Fibroblast of upper back skin (primary cell): ENCODE results near the gene THBS2.
"Not testable (repeated sequence)": the region's sequence is repeated elsewhere in the genome, so short reads cannot be mapped to it uniquely, and the experiment has no call there.

Experiments used
- DNase-seq: peaks from one replicate; pipeline ENCODE4 v3.0.0-alpha.2; 2013

THBS2 gene

GRCh38 chr6:169271158-169271876, 17.7 kb upstream of the THBS2 start:
- no peak for DNase-seq

- DNase-seq = not testable (repeated sequence)
These were observed 16.4 kb upstream of the THBS2 start for GRCh38 chr6:169270077-169270380.

DNA sequence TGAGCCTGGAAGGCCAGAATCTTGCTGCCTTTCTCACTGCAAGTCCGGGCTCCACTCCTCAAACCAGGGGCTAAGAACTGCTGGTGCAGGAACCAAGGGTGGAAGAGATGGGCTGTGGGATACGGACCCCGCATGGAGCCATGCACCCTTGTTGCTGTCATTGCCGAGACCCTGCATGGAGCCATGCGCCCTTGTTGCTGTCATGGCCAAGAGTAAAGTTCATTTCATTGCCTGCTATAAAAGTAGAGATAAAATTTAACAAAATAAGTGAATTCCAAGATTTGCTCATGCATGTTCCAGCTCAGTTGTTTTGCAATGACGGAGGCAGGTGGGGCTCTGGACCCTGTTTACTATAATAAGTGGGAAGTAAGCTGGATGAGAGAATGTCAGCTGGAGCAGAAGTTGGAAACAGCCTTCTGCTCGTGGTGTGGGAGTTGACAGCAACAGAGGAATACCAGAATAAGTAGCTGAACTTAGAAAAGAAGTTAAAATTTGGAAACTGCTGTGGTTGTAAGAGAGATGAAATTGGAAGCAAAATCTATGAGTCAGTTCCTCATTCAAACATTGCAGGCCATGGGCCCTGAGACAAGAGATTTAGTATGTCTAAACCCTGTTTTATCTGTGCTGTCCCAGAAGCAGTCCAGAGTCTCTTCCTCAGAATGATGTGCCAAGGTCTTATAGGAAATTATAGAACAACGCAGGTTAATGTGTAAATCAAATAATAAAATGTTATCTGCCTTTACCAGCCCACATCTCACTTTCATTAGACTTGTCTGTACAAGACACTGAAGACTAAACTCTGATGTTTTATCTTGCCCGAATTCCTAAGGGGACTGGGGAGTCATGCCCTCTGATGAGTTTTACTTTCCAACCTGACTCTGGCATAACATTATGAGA, 15.8 kb upstream of the THBS2 start:
- DNase-seq = peak; percentile 61

DNA sequence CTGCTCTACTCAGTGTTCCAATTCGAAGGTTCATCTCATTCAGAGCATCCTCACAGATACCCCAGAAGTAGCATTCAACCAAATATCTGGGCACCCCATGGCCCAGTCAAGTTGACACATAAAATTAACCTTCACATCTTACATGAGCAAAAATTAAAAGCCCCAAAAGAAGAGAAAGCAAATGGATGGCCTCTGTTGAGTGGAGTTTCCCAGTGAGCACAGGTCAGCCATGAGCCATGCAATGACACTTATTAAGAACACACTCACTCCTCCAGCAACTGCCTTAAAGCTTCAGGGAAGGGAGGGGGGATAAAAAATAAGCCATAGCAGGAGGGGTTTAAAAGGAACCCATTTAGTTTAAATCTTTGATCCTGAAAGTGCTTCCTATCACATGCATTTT, 14.6 kb upstream of the THBS2 start:
- no peak for DNase-seq

DNA sequence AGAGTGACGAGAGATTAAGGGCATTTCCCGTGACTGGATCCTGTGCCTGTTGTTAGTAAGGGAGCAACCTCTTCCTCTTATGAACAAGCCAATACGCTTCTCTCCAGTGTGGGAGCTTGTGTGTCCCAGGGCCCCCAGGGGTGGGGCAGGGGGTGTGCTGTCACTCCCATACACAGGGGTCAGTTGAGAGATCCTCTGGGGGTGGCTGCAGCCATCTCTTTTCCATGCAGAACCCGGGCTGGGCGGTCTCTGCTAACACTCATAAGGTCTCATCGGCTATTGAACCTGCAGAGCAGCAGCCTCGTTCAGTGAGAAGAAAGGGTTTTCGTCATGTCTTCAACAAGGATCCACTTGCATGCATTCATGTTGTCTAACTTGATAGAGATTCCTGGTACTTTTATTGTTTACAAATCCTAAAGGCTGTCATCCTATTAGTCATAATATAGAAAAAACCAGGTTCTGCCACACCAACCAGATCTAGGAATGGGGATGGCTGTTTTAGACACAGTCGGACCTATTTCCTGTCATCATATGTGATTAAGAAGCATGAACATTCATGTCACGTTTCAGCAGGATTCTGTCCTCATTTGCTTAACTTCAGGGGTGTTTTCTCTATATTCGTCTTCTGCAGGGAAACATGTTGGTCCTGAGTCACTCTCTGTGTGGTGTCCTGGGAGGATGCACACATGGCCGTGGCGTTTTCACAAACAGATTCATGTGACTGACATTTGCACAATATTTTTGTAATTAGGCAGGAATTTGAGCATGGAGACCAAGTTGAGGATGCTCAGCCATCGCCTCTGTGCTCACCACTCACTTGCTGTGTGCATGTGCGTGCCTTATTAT, 13.3 kb upstream of the THBS2 start:
- DNase-seq = peak; percentile 46

- DNase-seq = no peak
These were observed 12.6 kb upstream of the THBS2 start for GRCh38 chr6:169266261-169266660.

GRCh38 chr6:169265486-169266131, 12.0 kb upstream of the THBS2 start:
- no peak for DNase-seq

- DNase-seq = peak; percentile 52
These were observed 10.4 kb upstream of the THBS2 start for GRCh38 chr6:169263836-169264608.

DNA sequence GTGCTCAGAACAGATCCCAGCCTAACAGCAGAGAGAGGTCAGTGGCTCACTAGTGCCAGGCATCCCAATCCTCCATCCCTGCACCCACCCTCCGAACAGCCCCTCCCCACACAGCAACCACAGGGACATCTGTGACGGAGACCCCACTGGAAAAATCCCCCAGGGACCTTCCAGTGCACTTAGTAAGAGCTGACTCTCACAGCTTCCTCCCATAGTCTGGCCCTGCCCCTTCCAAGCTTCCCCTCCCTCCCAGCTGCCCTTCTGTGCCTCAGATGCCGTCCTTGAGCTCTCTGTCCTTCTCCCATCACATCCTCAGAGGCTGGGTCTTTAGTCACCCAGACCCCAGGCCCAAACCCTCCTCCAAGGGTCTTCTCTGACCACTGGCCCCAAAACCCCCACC, 9.7 kb upstream of the THBS2 start:
- no peak for DNase-seq

- not testable (repeated sequence) for DNase-seq
These were observed 9.0 kb upstream of the THBS2 start for GRCh38 chr6:169262602-169263001.

DNA sequence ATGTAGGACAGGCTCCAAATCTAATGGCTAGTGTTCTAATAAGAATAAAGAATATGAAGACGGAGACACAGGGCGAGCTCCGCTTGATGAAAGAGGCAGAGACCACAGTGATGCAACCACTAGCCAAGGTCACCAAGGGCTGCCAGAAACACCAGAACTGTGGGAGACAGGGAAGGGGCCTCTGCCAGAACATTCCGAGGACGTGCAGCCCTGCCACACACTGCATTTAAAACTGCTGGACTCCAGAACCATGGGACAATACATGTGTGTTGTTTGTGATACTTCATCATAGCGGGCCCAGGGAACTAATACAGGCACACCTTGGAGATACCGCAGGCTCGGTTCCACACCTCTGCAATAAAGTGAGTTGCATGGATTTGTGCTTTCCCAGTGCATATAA, 2.9 kb upstream of the THBS2 start:
- no peak for DNase-seq

- no peak for DNase-seq
These were observed 2.4 kb upstream of the THBS2 start for GRCh38 chr6:169256061-169256460.

- DNase-seq = no peak
These were observed 2.0 kb upstream of the THBS2 start for GRCh38 chr6:169255643-169256042.

DNA sequence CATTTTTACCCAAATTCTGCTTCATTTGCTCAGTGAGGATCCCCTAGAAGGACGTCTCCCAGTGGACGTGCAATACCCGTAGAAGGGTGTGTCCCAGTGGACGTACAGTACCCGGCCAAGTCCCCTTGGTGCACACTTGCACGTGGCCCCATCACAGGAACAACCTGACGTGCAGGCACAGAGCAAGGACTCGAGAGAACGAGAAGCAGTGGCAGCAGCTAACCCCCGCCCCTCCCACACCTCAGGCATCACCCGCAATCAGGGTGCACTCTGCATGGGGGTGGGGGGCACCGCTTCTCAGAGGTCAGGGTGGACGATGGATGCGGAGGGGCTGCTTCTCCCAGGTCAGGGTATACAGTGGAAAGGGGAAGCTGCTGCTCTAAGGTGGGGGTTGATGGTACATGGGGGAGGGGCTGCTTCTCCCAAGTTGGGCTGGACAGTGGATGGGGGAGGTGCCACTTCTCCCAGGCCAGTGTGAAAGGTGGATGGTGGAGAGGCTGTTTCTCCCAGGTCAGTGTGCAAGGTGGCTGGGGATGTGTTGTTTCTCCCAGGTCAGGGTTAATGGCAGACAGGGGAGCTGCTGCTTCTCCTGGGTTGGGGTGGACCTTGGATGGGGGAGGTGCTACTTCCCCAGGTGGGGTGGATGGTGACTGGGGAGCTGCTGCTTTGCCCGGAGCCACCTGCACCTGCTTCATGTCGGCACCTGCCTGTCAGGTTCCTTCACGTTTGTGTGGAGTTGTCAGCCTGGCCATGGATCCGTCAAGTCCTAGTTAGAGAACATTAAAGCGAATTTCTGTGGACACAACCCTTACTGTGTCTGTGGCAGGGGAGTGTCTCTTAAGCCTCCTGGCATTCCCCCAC, 1.0 kb upstream of the THBS2 start:
- DNase-seq = no peak

- no peak for DNase-seq
These were observed 999 bp downstream of the THBS2 start for GRCh38 chr6:169252505-169253189.

- DNase-seq = no peak
These were observed 1.7 kb downstream of the THBS2 start for GRCh38 chr6:169251822-169252504.

DNA sequence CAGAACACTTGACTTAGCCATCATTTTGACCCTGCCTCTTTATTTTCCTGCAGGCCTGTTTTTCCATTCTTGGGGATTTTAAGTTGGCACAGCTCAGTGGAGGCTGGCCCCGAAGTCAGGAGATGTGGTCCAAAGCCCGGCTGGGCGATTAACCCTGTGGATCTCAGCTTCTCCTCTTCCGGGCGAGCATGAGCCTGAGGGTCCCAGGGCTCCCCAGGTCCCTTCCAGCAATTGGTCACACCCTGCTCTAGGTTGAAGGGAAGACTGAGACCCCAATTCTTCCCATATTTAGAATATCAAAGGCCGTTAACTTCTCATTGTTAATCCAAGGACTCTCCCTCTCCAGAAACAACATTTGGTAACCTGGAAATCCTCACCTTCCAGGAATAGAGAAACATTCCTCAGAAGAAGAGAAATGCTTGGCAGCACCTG, 2.3 kb downstream of the THBS2 start:
- DNase-seq = no peak

GRCh38 chr6:169250660-169251059, 3.0 kb downstream of the THBS2 start:
- peak; percentile 86 for DNase-seq

- DNase-seq = no peak
These were observed 4.6 kb downstream of the THBS2 start for GRCh38 chr6:169249057-169249456.

GRCh38 chr6:169248521-169248971, 5.1 kb downstream of the THBS2 start:
- DNase-seq = no peak
